KBM-7 (cell line): Measurements from ENCODE around the gene SMC3.
"Not testable (repeated sequence)": the region's sequence is repeated elsewhere in the genome, so short reads cannot be mapped to it uniquely, and the experiment has no call there.

Experiments used
- DNase-seq: peaks from one replicate; pipeline ENCODE4 v3.0.0-alpha.2; 2015
- in situ Hi-C: fragments of 300-500 bp; cut with MboI; formaldehyde crosslinking; loops from 2 replicates; pipeline ENCODE4 v1.14.3; 2020; ENCODE audit warnings: low sequenced_read_pairs, low pct_unique_long_range_greater_than_20kb, mixed read lengths

SMC3 gene

GRCh38 chr10:110567201-110568054 is at the start of gene SMC3:
Gene SMC3, plus strand, starts transcription at chr10:110567695. Its CDS starts 122 bp downstream, at chr10:110567817.
- in situ Hi-C loops = no loop called here
- peak; percentile 95 for DNase-seq

GRCh38 chr10:110522365-110522988 is 45.0 kb upstream of the SMC3 start:
- in situ Hi-C loops = no loop called here
- DNase-seq = no peak

- in situ Hi-C loops = no loop called here
- DNase-seq = no peak
These were observed 43.8 kb upstream of the SMC3 start for GRCh38 chr10:110523736-110524135.

GRCh38 chr10:110524179-110524858 is 43.2 kb upstream of the SMC3 start:
- no peak for DNase-seq
- in situ Hi-C loops = no loop called here

GRCh38 chr10:110524859-110525232 is 42.6 kb upstream of the SMC3 start:
- in situ Hi-C loops = loop anchor here (25.0 kb wide), 1 partner anchor 163 kb away; no protein-coding TSS in a partner anchor
- DNase-seq = no peak

GRCh38 chr10:110525349-110526260 is 41.9 kb upstream of the SMC3 start:
- in situ Hi-C loops = loop anchor here (25.0 kb wide), 1 partner anchor 163 kb away; no protein-coding TSS in a partner anchor
- DNase-seq = peak; percentile 33

GRCh38 chr10:110527731-110528171 is 39.7 kb upstream of the SMC3 start:
- in situ Hi-C loops = loop anchor here (25.0 kb wide), 1 partner anchor 165 kb away; no protein-coding TSS in a partner anchor
- DNase-seq = no peak

- in situ Hi-C loops = loop anchor here (25.0 kb wide), 1 partner anchor 166 kb away; no protein-coding TSS in a partner anchor
- no peak for DNase-seq
These were observed 39.1 kb upstream of the SMC3 start for GRCh38 chr10:110528224-110528996.

- in situ Hi-C loops = loop anchor here (25.0 kb wide), 1 partner anchor 167 kb away; no protein-coding TSS in a partner anchor
These were observed 38.4 kb upstream of the SMC3 start for GRCh38 chr10:110528997-110529524.

GRCh38 chr10:110529596-110530011 is 37.9 kb upstream of the SMC3 start:
- DNase-seq = no peak
- in situ Hi-C loops = loop anchor here (25.0 kb wide), 1 partner anchor 167 kb away; no protein-coding TSS in a partner anchor

More at GRCh38 chr10:110528997-110529524, 38.4 kb upstream of the SMC3 start:
- DNase-seq = not testable (repeated sequence)

- no peak for DNase-seq
- in situ Hi-C loops = loop anchor here (25.0 kb wide), 1 partner anchor 168 kb away; no protein-coding TSS in a partner anchor
These were observed 37.2 kb upstream of the SMC3 start for GRCh38 chr10:110530131-110530831.

- in situ Hi-C loops = loop anchor here (25.0 kb wide), 1 partner anchor 169 kb away; no protein-coding TSS in a partner anchor
- no peak for DNase-seq
These were observed 35.8 kb upstream of the SMC3 start for GRCh38 chr10:110531687-110532086.

- not testable (repeated sequence) for DNase-seq
- in situ Hi-C loops = loop anchor here (25.0 kb wide), 1 partner anchor 170 kb away; no protein-coding TSS in a partner anchor
These were observed 34.9 kb upstream of the SMC3 start for GRCh38 chr10:110532628-110533027.

GRCh38 chr10:110533149-110533548 is 34.3 kb upstream of the SMC3 start:
- in situ Hi-C loops = loop anchor here (25.0 kb wide), 1 partner anchor 171 kb away; no protein-coding TSS in a partner anchor
- peak; percentile 41 for DNase-seq

- in situ Hi-C loops = loop anchor here (25.0 kb wide), 1 partner anchor 172 kb away; no protein-coding TSS in a partner anchor
- no peak for DNase-seq
These were observed 32.9 kb upstream of the SMC3 start for GRCh38 chr10:110534571-110534970.
